Psoas muscle (tissue), 8 donors: ENCODE measurements around the gene SPAG5. TPM values are rescaled to one million over a fixed set of nuclear protein-coding genes. Genes with fewer than 3 reads are reported as not detected.

Source experiments
- ATAC-seq, 4 donors: fragments of 200-7000 bp; cut with Tn5 transposase; one replicate each; pipeline ENCODE4 v1.9.1; 2020; ENCODE audit warnings: moderate library complexity in 3 of 4, mild to moderate bottlenecking in 2 of 4
- DNase-seq, 2 donors: peaks; one replicate each; pipeline ENCODE4 v3.0.0-alpha.2; 2020
- H3K27ac ChIP-seq: fragments of 200-600 bp; one replicate; pipeline ENCODE4 v1.8.0; 2022
- H3K27me3 ChIP-seq, 3 donors: fragments of 200-600 bp in 1 of 3; one replicate each; pipeline versions ENCODE4 v1.6.1 to v1.8.0; 2013 to 2022; ENCODE audit warnings: low read length in 2 of 3, mild to moderate bottlenecking in 2 of 3, moderate library complexity in 1 of 3; ENCODE audit not compliant: insufficient read depth in 3 of 3
- H3K36me3 ChIP-seq, 2 donors: fragments of 200-600 bp in 1 of 2; one replicate each; pipeline versions ENCODE4 v1.6.1 to v1.8.0; 2013 to 2022; ENCODE audit warnings: low read depth in 1 of 2, mild to moderate bottlenecking in 1 of 2, moderate library complexity in 1 of 2; ENCODE audit not compliant: insufficient read depth in 1 of 2
- H3K4me1 ChIP-seq: fragments of 200-600 bp; one replicate; pipeline ENCODE4 v1.8.0; 2022
- H3K4me3 ChIP-seq: fragments of 200-600 bp; one replicate; pipeline ENCODE4 v1.8.0; 2022; ENCODE audit warnings: mild to moderate bottlenecking
- H3K9me3 ChIP-seq: fragments of 200-600 bp; one replicate; pipeline ENCODE4 v1.8.0; 2022
- WGBS, 3 donors: extraction: QIAGEN DNeasy Blood & Tissue Kit; methylation state at CpG; one replicate each; pipeline versions ENCODE4 v1.1.6 to v1.1.7; 2013; 5-methylcytosine and 5-hydroxymethylcytosine counted together
- intact Hi-C, 2 donors: fragments of 100-400 bp; cut with DNase I; formaldehyde crosslinking; loops; one replicate each; pipeline versions ENCODE4 v1.11.0 to v1.14.2; 2022
- polyA plus RNA-seq, 3 donors: library from polyadenylated mRNA; stranded (reverse); fragments of 200-250 nt; gene quantifications; one replicate each; pipeline ENCODE4 v1.2.3, GENCODE V29; 2013
- total RNA-seq, 4 donors: library from RNA; stranded (reverse); fragmentation: NEBNext Ultra II Directional in 2 of 4; extraction: Animal tissue kit (Norgen Biotek cat#: 25700) in 2 of 4; gene quantifications; one replicate each; pipeline versions ENCODE4 v1.2.1 to v1.2.4, GENCODE V29; 2021 to 2023
- TF ChIP-seq, protein P1 (sequence below): fragments of 200-600 bp; IDR thresholded peaks from one replicate; pipeline ENCODE4 v1.8.0; 2022; ENCODE audit warnings: antibody characterized with exemption
- donor health status: healthy with polysubstance abuse.
- donor health status: DM: no; HTN: no; CAD: no; lungs with moderate emphysema.
- donor health status: Bipolar disorder and iron deficiency.
- donor health status: healthy.
- donor health status: DM: yes; HTN: yes; CAD: no.
- donor health status: DM: no; HTN: no; CAD: no.
- donor health status: DM: no; HTN: no; CAD: no.
- donor health status: DM: yes; HTN: yes; CAD: no.

SPAG5 gene
- total and polyA plus RNA-seq, 7 donors = 0.15 to 2.4 (median 1.1) TPM

DNA sequence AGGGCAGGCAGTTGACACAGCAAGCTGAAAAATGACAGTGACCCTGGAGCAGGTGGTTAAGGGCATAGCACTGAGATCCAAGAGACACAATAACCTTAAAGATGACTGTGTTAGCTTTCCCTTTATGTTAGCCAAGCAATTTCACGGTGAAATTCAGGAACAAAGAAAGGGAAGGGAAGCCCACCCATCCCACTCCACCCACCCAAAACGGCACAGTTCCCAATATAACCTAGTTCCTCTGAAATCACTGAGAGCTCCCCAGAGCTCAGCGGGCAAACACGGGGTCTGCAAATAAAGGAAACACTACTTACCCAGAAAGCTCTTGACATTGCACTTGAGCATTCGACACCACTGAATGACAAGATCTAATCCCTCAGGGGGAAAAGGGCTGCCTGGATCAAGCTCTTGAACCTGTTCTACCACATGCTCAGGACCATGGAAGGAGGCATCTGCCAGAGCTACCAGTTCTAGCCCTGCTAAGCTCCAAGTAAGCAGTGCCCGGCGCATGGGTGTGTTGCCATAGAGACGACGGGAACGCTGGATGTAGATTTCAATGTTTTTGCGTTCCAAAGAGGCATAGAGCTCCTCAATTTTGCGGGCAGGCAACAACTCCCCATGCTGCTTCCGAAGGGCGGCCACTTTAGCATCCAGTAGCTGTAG lies 35.5 kb upstream of the SPAG5 start:
- DNase-seq (no peak), ATAC-seq (no peak)
- TF ChIP-seq, protein P1, sequence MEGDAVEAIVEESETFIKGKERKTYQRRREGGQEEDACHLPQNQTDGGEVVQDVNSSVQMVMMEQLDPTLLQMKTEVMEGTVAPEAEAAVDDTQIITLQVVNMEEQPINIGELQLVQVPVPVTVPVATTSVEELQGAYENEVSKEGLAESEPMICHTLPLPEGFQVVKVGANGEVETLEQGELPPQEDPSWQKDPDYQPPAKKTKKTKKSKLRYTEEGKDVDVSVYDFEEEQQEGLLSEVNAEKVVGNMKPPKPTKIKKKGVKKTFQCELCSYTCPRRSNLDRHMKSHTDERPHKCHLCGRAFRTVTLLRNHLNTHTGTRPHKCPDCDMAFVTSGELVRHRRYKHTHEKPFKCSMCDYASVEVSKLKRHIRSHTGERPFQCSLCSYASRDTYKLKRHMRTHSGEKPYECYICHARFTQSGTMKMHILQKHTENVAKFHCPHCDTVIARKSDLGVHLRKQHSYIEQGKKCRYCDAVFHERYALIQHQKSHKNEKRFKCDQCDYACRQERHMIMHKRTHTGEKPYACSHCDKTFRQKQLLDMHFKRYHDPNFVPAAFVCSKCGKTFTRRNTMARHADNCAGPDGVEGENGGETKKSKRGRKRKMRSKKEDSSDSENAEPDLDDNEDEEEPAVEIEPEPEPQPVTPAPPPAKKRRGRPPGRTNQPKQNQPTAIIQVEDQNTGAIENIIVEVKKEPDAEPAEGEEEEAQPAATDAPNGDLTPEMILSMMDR = no peak
- Histone ChIP-seq H3K4me1 (no peaks in the 10 kb centered on the region), H3K4me3 (no peak overlapping the region), H3K27me3 (no peaks in the 10 kb centered on the region), H3K36me3 (peaks cover 41 to 100% of the 10 kb centered on the region in 2 donors), H3K9me3 (no peaks in the 10 kb centered on the region), H3K27ac (no peak overlapping the region)
- WGBS, 3 donors = 85 to 89% (median 86%) methylated on average over 14 of the region's 14 CpGs
- intact Hi-C loops = no loop called here

DNA sequence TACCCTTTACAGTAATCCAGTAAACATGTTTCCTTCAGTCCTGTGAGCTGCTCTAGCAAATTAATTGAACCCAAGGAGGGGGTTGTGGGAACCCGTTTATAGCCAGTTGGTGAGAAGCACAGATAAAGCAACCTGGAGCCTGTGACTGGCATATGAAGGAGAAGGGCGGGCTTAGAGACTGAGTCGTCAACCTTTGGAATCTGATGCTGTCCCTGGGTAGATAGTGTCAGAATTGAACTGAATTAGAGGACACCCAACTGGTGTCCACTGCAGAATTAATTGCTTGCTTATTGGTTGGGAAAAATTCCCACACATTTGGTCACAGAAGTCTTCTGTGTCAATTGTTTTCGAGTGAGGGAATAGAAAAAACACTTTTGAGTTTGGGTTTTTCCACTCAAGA lies 28.0 kb upstream of the SPAG5 start:
- H3K36me3 ChIP-seq = peaks cover 21 to 96% of the 10 kb centered on the region in 2 donors
- 78 to 89% (median 89%) methylated on average over 4 of the region's 4 CpGs for WGBS, 3 donors
- no peak overlapping the region for H3K4me3 ChIP-seq
- H3K27ac ChIP-seq = no peak overlapping the region
- no peaks in the 10 kb centered on the region for H3K4me1 ChIP-seq
- no peaks in the 10 kb centered on the region for H3K27me3 ChIP-seq
- TF ChIP-seq, protein P1 = no peak
- intact Hi-C loops = no loop called here
- no peak for DNase-seq
- no peaks in the 10 kb centered on the region for H3K9me3 ChIP-seq
- ATAC-seq = no peak

DNA sequence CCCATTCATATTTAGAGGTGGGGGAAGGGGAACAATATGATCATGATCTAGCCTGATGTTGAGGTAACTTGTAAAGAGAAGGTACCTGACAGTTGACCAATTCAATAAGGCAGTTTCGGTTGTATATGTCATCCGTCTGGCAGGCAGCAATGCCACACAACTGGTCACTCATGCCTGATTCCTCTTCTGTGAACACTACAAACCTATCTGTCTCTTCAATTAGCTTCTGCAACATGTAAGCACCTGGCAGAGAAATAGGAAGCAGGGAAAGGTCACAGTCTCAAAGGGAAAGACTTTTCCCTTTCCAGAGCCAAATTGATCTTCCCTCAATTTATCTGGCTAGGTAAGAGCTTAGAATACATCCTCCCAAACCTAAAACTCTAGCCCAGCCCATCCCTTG lies 25.3 kb upstream of the SPAG5 start:
- H3K36me3 ChIP-seq = peaks cover 30 to 96% of the 10 kb centered on the region in 2 donors
- H3K27ac ChIP-seq = peak overlapping the region; percentile 69
- DNase-seq = no peak
- no peaks in the 10 kb centered on the region for H3K9me3 ChIP-seq
- intact Hi-C loops = no loop called here
- H3K4me1 ChIP-seq = no peaks in the 10 kb centered on the region
- peak in 3 of 4 donors; percentile 20 to 25 (median 22) for ATAC-seq
- TF ChIP-seq, protein P1 = no peak
- 61 to 80% (median 71%) methylated on average over 2 of the region's 2 CpGs for WGBS, 3 donors
- H3K27me3 ChIP-seq = no peaks in the 10 kb centered on the region
- H3K4me3 ChIP-seq = no peak overlapping the region

DNA sequence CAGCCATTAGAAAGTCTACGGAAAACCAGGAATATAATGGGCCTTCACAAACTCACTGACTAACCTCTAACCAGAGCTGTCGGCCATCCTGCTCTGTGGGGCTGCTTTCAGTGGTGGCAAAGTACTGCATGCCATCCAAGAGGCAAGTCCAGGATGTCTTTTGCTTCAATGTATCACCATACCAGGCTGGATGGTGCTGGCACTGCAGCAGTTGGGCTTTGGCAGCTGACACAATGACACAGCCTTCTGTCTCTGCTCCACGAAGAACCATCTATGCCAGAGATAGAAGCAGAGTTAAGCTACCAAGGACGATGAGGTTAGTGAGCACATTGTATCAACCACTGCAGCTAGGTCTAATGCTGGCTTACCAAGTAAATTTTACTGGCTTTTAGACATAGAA lies 24.9 kb upstream of the SPAG5 start:
- H3K9me3 ChIP-seq = no peaks in the 10 kb centered on the region
- H3K27ac ChIP-seq = peak overlapping the region; percentile 69
- H3K4me1 ChIP-seq = no peaks in the 10 kb centered on the region
- peak; percentile 83 to 94 (median 92) for ATAC-seq
- TF ChIP-seq, protein P1 = no peak
- peak in 1 of 2 donors; percentile 67 for DNase-seq
- H3K27me3 ChIP-seq = no peaks in the 10 kb centered on the region
- WGBS, 3 donors = 42 to 60% (median 50%) methylated on average over 4 of the region's 4 CpGs
- no peak overlapping the region for H3K4me3 ChIP-seq
- peaks cover 30 to 96% of the 10 kb centered on the region in 2 donors for H3K36me3 ChIP-seq
- intact Hi-C loops = no loop called here

DNA sequence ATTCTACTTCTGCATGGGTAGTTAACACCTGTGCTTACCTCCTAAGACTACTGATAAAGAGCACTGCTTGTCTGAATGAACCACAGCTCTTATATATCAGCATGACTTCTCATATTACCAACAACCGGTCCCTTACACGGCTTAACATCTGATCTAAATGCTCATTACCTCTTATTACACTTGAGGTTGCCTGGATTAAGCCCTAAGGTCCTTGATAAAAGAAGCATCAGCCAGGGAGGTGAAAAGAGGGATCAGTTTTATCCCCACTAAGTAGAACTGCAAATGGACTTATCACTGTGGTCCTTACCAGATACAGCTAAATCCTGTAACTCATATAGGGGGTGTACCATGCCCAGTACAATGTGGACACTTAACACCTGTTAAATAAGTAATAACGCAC lies 23.4 kb upstream of the SPAG5 start:
- Histone ChIP-seq H3K4me1 (no peaks in the 10 kb centered on the region), H3K9me3 (no peaks in the 10 kb centered on the region), H3K4me3 (no peak overlapping the region), H3K36me3 (peaks cover 30 to 96% of the 10 kb centered on the region in 2 donors), H3K27me3 (no peaks in the 10 kb centered on the region), H3K27ac (no peak overlapping the region)
- no peak for DNase-seq
- TF ChIP-seq, protein P1 = no peak
- ATAC-seq = no peak
- intact Hi-C loops = no loop called here
- WGBS, 3 donors = 56 to 77% (median 58%) methylated on average over 3 of the region's 3 CpGs
